Stimulated activated CD4-positive, alpha-beta T cell treated with anti-CD3 and anti-CD28 coated beads, Interleukin-15, amount 100 ng/mL, for 24 hours (primary cell): ENCODE results near the gene BBS9.

Experiments used
- DNase-seq: peaks from one replicate; pipeline ENCODE4 v3.0.0-alpha.2; 2020

BBS9 gene

DNA sequence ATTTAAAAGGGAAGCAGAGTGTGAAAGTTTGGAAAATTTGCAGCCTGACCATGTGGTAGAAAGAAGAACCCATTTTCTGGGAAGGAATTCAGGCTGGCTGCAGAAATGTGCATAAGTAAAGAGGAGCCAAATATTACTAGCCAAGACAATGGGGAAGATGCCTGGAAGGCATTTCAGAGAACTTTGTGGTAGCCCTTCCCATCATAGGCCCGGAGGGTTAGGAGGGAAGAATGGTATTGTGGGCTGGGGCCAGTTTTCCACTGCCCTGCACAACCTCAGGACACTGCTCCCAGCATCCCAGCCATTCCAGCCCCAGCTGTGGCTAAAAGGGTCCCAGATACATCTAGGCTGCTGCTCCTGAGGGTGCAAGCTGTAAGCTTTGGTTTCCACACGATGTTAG lies 497.5 kb downstream of the BBS9 start:
- no peak for DNase-seq

GRCh38 chr7:33627741-33628140 lies 498.4 kb downstream of the BBS9 start:
- DNase-seq = no peak

GRCh38 chr7:33628894-33629293 lies 499.5 kb downstream of the BBS9 start:
- no peak for DNase-seq

GRCh38 chr7:33630359-33630758 lies 501.0 kb downstream of the BBS9 start:
- DNase-seq = no peak

DNA sequence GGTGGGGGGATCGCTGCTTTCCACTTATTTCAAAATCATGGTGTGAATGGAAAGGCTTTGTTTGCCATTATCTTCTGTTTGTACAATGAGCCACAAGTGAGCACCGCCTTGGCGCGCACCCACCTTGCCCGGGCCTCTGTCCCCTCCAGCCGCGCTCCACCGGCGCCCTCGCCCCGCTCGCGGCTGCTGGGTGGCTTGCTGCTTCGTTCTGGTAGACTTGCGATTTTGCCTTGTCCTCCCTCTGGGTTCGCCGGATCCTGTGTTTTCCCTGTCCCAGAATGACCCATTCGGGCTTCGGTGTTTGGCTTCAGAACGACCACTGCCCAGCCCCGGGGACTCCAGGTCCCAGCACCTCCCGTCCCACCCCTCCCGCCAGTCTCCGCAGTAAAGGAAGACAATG lies 503.0 kb downstream of the BBS9 start:
- no peak for DNase-seq

DNA sequence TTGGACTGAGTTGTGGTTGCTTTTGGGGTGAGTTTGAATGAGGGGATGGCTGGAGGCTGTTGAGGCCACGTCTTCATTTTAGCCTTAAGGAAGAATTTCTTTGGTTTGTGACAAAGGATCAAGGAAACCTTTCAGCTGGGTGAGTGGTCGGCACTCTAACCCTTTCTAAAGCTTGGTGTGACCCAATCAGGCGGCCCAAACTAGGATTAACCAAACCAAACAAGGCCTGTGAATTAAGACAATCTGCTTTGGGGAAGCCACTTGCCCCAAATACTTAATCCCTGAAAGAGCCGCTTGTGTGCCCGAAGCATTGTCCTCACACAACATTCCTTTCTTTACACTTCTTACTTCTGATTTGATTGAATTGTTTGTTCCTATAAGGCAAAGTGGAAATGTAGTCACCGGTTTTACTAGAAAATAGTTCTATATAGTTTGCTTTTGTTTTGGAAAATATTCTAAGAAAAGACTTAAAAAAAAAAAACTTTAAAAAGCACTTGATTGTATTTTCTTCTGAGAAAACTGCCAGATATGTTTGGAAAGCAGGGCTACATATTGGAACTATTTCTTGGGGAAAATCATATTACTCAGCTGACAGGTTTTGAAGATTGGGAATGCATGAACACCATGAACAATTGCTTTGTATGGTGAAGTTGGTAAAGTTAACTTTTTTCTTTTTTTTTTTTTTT lies 503.6 kb downstream of the BBS9 start:
- DNase-seq = no peak

- no peak for DNase-seq
Measured at GRCh38 chr7:33634606-33635005, 505.2 kb downstream of the BBS9 start.

DNA sequence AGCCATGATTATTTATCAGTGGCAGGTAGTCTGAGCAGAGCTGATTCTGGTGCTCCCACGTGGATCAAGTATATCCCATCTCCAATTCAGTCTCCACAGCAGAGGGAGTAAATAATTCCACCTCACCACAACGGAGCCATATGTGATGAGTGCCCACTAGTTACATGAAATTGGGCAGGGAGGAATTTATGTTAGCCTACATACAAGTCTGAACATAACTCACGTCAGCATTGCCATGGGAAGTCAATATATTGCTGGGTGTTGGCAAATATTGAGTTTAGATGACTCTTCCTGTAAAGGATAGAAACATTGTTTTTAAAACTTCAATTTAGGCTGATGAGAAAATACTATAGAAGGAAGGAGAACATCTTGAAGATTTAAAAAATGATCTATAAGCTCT lies 507.0 kb downstream of the BBS9 start:
- no peak for DNase-seq

DNA sequence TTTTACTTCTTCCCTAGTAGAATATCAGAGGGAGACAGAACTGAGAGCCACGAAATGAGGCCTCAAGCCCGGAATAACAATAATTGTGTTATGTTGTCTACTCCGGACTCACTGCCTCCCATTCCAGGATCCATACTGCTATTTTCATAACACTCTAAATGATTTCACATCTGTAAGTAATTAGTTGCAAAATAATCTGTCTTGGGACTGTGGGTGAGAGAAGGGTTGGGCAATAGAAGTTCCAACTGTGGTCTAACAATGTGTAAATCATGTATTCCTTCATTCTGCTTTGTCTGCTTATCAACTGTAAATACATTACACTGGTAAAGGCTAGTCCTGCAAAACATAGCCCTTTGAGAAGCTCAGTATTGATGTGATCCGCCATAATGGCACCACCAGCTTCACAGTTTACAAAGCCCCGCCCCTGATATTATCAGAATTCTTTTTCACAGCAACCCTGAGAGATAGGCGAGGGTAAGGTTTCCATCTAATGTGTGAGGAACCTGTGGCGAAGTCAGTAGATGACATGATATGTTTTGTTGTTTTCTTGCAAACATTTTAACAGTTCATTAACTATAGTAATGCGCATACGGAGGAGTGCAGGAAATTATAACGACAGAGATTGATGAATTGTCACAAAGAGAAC lies 510.3 kb downstream of the BBS9 start:
- no peak for DNase-seq

GRCh38 chr7:33640741-33641140 lies 511.4 kb downstream of the BBS9 start:
- DNase-seq = no peak

DNA sequence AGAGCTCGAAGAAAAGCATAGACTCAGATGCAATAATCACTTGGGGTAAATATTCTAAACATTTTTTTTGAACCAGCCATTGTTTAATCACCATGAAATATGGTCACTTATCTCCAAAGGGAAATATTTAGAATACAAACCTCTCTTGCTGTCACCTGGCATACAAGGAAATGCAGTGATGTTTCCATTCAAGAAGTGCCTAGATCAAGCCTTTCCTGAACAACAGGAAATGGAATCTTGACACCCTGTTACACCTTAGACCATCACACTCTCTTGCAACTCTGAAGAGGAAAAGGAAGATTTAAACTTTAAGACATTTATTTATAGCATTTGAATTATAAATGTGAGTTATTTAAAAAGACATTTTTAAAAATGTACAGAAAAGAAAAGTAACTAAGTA lies 512.9 kb downstream of the BBS9 start:
- DNase-seq = no peak

- DNase-seq = no peak
Measured at GRCh38 chr7:33643530-33643929, 514.2 kb downstream of the BBS9 start.

- no peak for DNase-seq
Measured at GRCh38 chr7:33644489-33644888, 515.1 kb downstream of the BBS9 start.

DNA sequence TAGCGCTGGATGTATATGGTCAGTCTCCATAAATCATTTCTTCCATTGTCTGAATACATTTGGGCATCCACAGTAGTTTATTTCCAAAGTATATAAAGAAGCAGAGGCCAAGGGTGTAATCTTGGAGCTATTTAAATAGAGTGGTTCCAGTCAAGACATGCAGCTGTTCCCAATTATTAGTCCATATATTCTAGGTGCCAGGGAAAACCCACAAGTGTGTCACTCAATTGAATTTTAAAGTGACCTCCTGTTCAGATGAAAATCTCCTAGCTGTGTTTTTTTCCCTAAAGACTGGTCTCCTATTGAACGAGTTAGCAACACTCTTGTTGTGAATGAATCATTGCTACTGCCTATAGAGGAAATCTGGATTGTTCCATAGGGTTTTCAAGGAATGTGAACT lies 515.7 kb downstream of the BBS9 start:
- DNase-seq = no peak

- DNase-seq = no peak
Measured at GRCh38 chr7:33646166-33646565, 516.8 kb downstream of the BBS9 start.

DNA sequence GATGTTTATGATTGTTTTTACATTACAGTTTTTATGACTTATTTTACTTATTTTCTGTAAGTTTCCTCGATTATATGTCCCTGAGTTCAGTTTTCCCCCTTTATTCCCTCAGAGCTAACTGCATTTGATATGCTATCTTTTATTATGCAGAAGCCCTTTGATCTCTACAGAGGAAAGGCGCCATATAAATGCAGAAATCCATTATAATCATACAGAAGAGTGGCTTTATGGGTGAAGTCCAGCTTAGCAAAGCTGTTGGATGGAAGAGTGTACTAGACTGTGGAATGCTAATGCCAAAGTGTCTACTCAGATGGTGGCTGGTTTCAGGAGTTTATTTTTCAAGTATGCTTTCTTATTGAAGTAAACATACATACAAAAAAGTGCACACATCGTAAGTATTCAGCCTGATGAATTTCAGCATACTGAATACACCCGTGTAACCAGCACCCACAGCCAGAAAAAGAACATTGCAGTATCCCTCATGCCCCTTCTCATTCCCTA lies 517.6 kb downstream of the BBS9 start:
- DNase-seq = no peak

DNA sequence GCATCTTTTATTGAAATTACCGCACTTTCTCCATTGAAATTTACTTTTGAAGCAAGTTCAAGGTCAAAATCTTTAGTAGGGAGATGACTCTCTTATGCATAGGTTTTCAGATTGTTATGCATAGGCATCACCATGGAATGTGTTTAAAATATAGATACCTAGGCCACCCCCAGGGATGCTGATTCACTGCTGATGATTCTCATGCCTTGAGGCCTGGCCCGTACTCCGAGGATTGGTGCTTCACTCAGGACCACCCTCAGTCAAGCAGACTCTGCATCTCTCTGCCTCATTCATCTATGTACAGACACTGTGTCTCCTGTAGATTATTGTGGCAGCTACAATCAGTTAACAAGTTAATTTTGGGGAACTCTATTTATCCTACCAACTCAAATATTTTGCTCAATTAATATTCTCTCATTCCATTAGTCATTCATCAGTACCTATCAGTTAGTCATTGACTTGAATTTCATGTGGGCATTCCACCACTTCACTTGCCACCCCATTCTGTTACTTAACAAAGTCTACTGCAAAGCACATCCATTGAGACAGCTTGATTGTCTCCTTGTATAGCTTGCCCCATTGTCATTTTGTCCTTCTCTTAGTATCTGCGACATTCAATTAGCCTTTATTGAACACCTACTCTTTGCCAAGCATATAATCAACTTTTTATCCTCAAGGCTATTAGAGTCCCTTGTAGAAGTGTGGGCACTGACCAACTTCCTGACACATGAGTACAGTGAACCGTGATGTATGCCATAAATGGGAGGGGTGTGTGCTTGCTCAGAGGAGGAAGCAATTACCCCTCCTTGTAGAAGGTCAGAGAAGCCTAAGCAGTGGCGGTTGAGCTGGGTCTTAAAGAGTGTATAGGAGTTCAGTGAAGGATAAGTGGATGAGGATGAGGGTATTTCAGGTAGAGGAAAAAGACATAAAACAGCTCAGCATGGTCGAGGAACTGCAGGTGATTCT lies 520.4 kb downstream of the BBS9 start:
- no peak for DNase-seq

- no peak for DNase-seq
Measured at GRCh38 chr7:33650828-33651227, 521.5 kb downstream of the BBS9 start.

DNA sequence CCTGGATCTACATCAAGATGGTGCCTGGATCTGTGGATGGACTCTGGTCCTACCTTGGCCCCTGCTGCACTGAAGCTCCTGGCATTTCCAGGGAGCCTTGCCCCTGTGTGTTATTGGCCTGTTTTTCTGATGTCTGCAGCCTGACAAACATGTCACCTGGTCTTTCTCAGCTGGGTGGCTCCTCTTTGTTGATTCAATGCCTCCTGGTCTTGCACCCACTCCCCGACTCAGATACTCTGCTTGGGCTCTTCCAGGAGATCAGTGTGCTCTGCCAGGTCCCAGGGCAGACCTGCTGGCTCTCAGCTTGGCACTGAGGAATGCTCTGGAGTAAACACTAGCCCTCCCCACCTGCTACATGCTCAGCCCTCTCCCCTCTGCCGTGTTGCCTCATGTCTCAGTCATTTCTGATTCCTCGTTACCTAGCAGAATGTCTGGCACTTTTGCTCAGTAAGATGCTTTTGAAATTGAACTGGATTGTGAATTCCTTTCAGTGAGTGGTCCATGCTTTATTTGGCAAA lies 522.7 kb downstream of the BBS9 start:
- no peak for DNase-seq

- DNase-seq = no peak
Measured at GRCh38 chr7:33654676-33655075, 525.3 kb downstream of the BBS9 start.
